ENCODE data around the gene BMAL2.

GRCh38 chr12:27285403-27285802, 47.2 kb upstream of the BMAL2 start:
- TF ChIP-seq CTCF (IDR thresholded peaks at IDR 0.05 in 2 of 3, conservative IDR thresholded peaks at IDR 0.05 in 1 of 3; ENCODE audit: borderline replicate concordance in 1 of 3, insufficient read depth in 1 of 3, low read depth in 2 of 3, low read length in 2 of 3): no peak
- TF ChIP-seq RAD21 (IDR thresholded peaks at IDR 0.05; ENCODE audit: low read depth): no peak
- no peak for TF ChIP-seq POLR2A (IDR thresholded peaks at IDR 0.05; ENCODE audit: borderline replicate concordance, extremely low read depth, insufficient read depth, insufficient read length)
- TF ChIP-seq ZNF274 (IDR thresholded peaks at IDR 0.05; ENCODE audit: low read depth, low read length): no peak
- no peak for TF ChIP-seq MAX (IDR thresholded peaks at IDR 0.05)
- no peak for TF ChIP-seq FOSL1 (IDR thresholded peaks at IDR 0.05; ENCODE audit: low read depth)
- no peak for TF ChIP-seq EZH2phosphoT487 (IDR thresholded peaks at IDR 0.05; ENCODE audit: borderline replicate concordance)
- TF ChIP-seq CEBPB (IDR thresholded peaks at IDR 0.05; ENCODE audit: low read depth): no peak
- no peak for TF ChIP-seq EZH2 (IDR thresholded peaks at IDR 0.05)
- TF ChIP-seq POLR2AphosphoS5 (IDR thresholded peaks at IDR 0.05; ENCODE audit: low read depth, low read length): no peak
- TF ChIP-seq SP1 (IDR thresholded peaks at IDR 0.05; ENCODE audit: low read depth): no peak
- no peak for TF ChIP-seq SRF (IDR thresholded peaks at IDR 0.05; ENCODE audit: low read depth)
- TF ChIP-seq YY1 (IDR thresholded peaks at IDR 0.05; ENCODE audit: extremely low read depth, insufficient replicate concordance, low read depth, low read length): no peak
- no peak for TF ChIP-seq TCF7L2 (IDR thresholded peaks at IDR 0.05; ENCODE audit: borderline replicate concordance, extremely low read depth, insufficient read depth, insufficient read length)

Measured in HCT116 (cell line).